VCaP (cell line): Measurements from ENCODE around the gene PARD3B.

Experiments used
- H3K27ac ChIP-seq: fragments of 450-650 bp; 2 replicates; pipeline ENCODE4 v1.5.1; 2017
- CTCF ChIP-seq: fragments of 450-650 bp; conservative IDR thresholded peaks from 2 replicates; pipeline ENCODE4 v1.5.1; 2017; ENCODE audit warnings: mild to moderate bottlenecking, moderate library complexity

The PARD3B gene

GRCh38 chr2:205456682-205457081 lies 911.4 kb downstream of the PARD3B start:
- no peak overlapping the region for H3K27ac ChIP-seq
- no peak for TF ChIP-seq CTCF

GRCh38 chr2:205460217-205460616 lies 914.9 kb downstream of the PARD3B start:
- H3K27ac ChIP-seq: no peak overlapping the region
- TF ChIP-seq CTCF: no peak

DNA sequence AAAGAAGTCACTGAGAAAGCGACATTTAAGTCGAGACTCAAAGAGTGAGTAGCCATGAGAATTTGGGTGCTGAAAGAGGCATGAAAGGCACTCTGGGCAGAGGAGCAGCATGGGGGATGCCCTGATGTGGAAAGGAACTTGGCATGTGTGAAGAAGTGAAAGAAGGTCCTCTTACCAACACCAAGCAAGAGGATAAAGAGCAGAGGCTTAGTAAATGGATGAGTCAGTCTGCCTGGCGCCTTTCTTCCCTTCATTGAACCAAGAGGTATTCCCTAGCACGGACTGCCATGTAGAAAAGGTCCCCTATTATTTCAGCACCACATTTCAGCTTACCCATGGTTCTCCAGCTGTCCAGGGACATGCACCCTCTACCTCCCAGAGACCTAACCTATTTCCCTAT lies 915.9 kb downstream of the PARD3B start:
- no peak overlapping the region for H3K27ac ChIP-seq
- no peak for TF ChIP-seq CTCF

- no peak for TF ChIP-seq CTCF
- no peak overlapping the region for H3K27ac ChIP-seq
Measured at GRCh38 chr2:205461678-205462665, 916.7 kb downstream of the PARD3B start.

DNA sequence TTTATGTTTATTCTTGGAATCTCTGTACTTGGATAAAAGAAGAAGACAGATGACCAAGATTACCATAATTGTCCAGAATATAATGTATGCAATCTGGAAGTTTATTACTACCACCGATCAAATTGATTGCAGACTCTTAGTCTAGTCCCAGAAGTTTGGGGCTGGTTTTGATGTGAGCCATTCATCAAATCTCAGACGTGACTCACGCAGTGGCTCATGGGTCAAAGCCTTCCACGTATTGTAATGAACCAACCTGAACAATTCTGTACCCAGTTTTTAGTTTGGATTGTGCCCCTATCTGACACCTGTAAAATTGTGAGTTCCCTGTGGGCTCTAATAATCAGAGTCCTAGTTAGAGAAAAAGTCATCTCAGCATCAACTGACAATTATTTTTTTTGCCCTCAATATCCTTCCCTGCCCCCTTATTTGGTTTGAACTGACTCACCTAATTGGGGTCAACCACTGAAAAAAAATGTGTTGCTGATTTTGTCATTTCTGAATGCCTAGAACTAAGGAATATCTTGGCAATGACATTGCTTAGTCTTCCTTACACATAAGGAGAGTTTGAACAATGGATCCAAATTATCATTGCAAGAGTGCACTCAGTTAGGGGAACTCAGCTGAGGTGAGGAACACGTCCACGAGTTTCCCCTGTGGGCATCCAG lies 917.5 kb downstream of the PARD3B start:
- no peak overlapping the region for H3K27ac ChIP-seq
- TF ChIP-seq CTCF: no peak

GRCh38 chr2:205463466-205464025 lies 918.3 kb downstream of the PARD3B start:
- H3K27ac ChIP-seq: no peak overlapping the region
- TF ChIP-seq CTCF: no peak

DNA sequence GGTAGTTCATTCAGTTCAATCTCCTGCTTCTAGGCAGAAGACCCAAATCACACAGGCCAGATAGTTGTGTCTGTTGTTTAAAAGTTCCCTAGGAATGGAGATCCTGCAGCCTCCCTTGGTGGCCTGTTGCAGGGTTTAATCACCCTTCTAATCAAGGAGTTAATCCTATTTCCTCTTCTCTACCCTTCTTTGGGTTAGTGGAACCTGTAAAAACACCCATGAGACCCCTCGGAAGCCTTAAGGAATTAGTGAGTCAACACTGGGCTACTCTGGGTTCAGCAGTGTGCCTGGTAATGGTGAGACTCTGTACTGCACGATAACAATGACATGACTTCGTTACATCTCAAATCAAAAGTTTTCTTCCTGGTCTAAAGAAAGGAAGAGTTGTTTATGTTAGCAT lies 919.4 kb downstream of the PARD3B start:
- no peak for TF ChIP-seq CTCF
- no peak overlapping the region for H3K27ac ChIP-seq
